H9 (cell line): ENCODE measurements around the gene CEP85L. TPM values are rescaled to one million over a fixed set of nuclear protein-coding genes. Genes with fewer than 3 reads are reported as not detected.

Experiments
- DNase-seq: peaks from one replicate; pipeline ENCODE4 v3.0.0-alpha.2; 2017
- H2AFZ ChIP-seq: one replicate; pipeline ENCODE4 v1.6.1; 2013; ENCODE audit warnings: mild to moderate bottlenecking, low read length, control low read depth, moderate library complexity
- H2AK5ac ChIP-seq: 2 replicates; pipeline ENCODE4 v1.6.1; 2013; ENCODE audit warnings: low read length, control low read depth, mixed read lengths; ENCODE audit not compliant: insufficient read length
- H2BK120ac ChIP-seq: one replicate; pipeline ENCODE4 v1.6.1; 2013; ENCODE audit warnings: low read depth, mild to moderate bottlenecking, low read length, control low read depth, inconsistent platforms; ENCODE audit not compliant: poor library complexity, severe bottlenecking
- H2BK12ac ChIP-seq: 2 replicates; pipeline ENCODE4 v1.6.1; 2013; ENCODE audit warnings: low read length, control low read depth, mixed read lengths, low read depth; ENCODE audit not compliant: insufficient read length
- H2BK15ac ChIP-seq: 2 replicates; pipeline ENCODE4 v1.6.1; 2013; ENCODE audit warnings: low read depth, low read length, control low read depth
- H2BK20ac ChIP-seq: one replicate; pipeline ENCODE4 v1.6.1; 2013; ENCODE audit warnings: low read depth, mild to moderate bottlenecking, low read length, control low read depth, inconsistent platforms; ENCODE audit not compliant: poor library complexity, severe bottlenecking
- H2BK5ac ChIP-seq: 2 replicates; pipeline ENCODE4 v1.6.1; 2013; ENCODE audit warnings: low read length, control low read depth, mixed read lengths; ENCODE audit not compliant: insufficient read length
- H3K14ac ChIP-seq: 2 replicates; pipeline ENCODE4 v1.6.1; 2013; ENCODE audit warnings: low read length, control low read depth; ENCODE audit not compliant: insufficient read depth
- H3K18ac ChIP-seq: 2 replicates; pipeline ENCODE4 v1.6.1; 2013; ENCODE audit warnings: low read depth, mild to moderate bottlenecking, mixed read lengths, low read length, control low read depth; ENCODE audit not compliant: insufficient read length
- H3K23ac ChIP-seq: 2 replicates; pipeline ENCODE4 v1.6.1; 2013; ENCODE audit warnings: low read length, control low read depth, mixed read lengths, low read depth; ENCODE audit not compliant: insufficient read length
- H3K23me2 ChIP-seq: 2 replicates; pipeline ENCODE4 v1.6.1; 2013; ENCODE audit warnings: low read depth, mild to moderate bottlenecking, mixed read lengths, low read length, control low read depth; ENCODE audit not compliant: insufficient read length, poor library complexity, severe bottlenecking
- H3K27ac ChIP-seq: 2 replicates; pipeline ENCODE4 v1.5.1; 2013; ENCODE audit warnings: low read length, control low read depth, mixed read lengths, low read depth; ENCODE audit not compliant: insufficient read length
- H3K27me3 ChIP-seq: 2 replicates; pipeline ENCODE4 v1.6.1; 2013; ENCODE audit warnings: low read length, control low read depth, inconsistent platforms; ENCODE audit not compliant: insufficient read depth
- H3K4ac ChIP-seq: 2 replicates; pipeline ENCODE4 v1.6.1; 2013; ENCODE audit warnings: low read depth, mild to moderate bottlenecking, control low read depth, inconsistent platforms, low read length, moderate library complexity
- H3K4me1 ChIP-seq: 2 replicates; pipeline ENCODE4 v1.6.1; 2013; ENCODE audit warnings: low read length, control low read depth, inconsistent platforms; ENCODE audit not compliant: insufficient read depth
- H3K4me2 ChIP-seq: 2 replicates; pipeline ENCODE4 v1.6.1; 2013; ENCODE audit warnings: low read length, control low read depth, mixed read lengths; ENCODE audit not compliant: insufficient read length, insufficient read depth
- H3K56ac ChIP-seq: 2 replicates; pipeline ENCODE4 v1.6.1; 2013; ENCODE audit warnings: low read depth, mild to moderate bottlenecking, mixed read lengths, low read length, control low read depth; ENCODE audit not compliant: insufficient read length
- H3K79me1 ChIP-seq: 2 replicates; pipeline ENCODE4 v1.6.1; 2013; ENCODE audit warnings: low read depth, mild to moderate bottlenecking, moderate library complexity, low read length, control low read depth, inconsistent platforms; ENCODE audit not compliant: insufficient read depth, poor library complexity, severe bottlenecking
- H3K79me2 ChIP-seq: 2 replicates; pipeline ENCODE4 v1.6.1; 2013; ENCODE audit warnings: low read length, control low read depth, inconsistent platforms; ENCODE audit not compliant: insufficient read depth
- H3K9ac ChIP-seq: 2 replicates; pipeline ENCODE4 v1.6.1; 2013; ENCODE audit warnings: low read length, control low read depth, mixed read lengths; ENCODE audit not compliant: insufficient read length; ENCODE audit errors: extremely low read depth
- H3K9me3 ChIP-seq: one replicate; pipeline ENCODE4 v1.6.1; 2013; ENCODE audit warnings: low read depth, low read length, inconsistent platforms; ENCODE audit not compliant: control insufficient read depth
- H3T11ph ChIP-seq: one replicate; pipeline ENCODE4 v1.6.1; 2013; ENCODE audit warnings: mild to moderate bottlenecking, low read length, control low read depth, inconsistent platforms
- H4K20me1 ChIP-seq: one replicate; pipeline ENCODE4 v1.6.1; 2013; ENCODE audit not compliant: control insufficient read depth, insufficient read length, insufficient read depth
- H4K5ac ChIP-seq: 2 replicates; pipeline ENCODE4 v1.6.1; 2013; ENCODE audit warnings: low read depth, mild to moderate bottlenecking, mixed read lengths, low read length, control low read depth; ENCODE audit not compliant: insufficient read length
- H4K8ac ChIP-seq: replicated peaks from 2 replicates; pipeline ENCODE4 v1.6.1; 2013; ENCODE audit warnings: low read length, control low read depth, mixed read lengths, low read depth; ENCODE audit not compliant: insufficient read length
- H4K91ac ChIP-seq: 2 replicates; pipeline ENCODE4 v1.6.1; 2013; ENCODE audit warnings: low read depth, mild to moderate bottlenecking, moderate library complexity, mixed read lengths, low read length, control low read depth; ENCODE audit not compliant: insufficient read length
- H3K27ac Mint-ChIP-seq, 3 experiments: 2 replicates in 2 of 3; 3 replicates in 1 of 3; pipeline ENCODE4 v1.8.0; 2020 to 2021; ENCODE audit warnings: mixed read lengths in 3 of 3, mild to moderate bottlenecking in 1 of 3, moderate library complexity in 1 of 3
- H3K27me3 Mint-ChIP-seq: 2 replicates; pipeline ENCODE4 v1.8.0; 2021; ENCODE audit warnings: low read depth, mild to moderate bottlenecking, moderate library complexity, mixed read lengths
- H3K36me3 Mint-ChIP-seq, 3 experiments: 2 replicates in 2 of 3; 3 replicates in 1 of 3; pipeline ENCODE4 v1.8.0; 2020 to 2021; ENCODE audit warnings: low read depth in 3 of 3, mixed read lengths in 3 of 3; ENCODE audit not compliant: insufficient read depth in 1 of 3
- H3K4me1 Mint-ChIP-seq, 2 experiments: 2 replicates each; pipeline ENCODE4 v1.8.0; 2020; ENCODE audit warnings: mixed read lengths in 2 of 2
- H3K4me3 Mint-ChIP-seq, 2 experiments: 2 replicates in 1 of 2; 3 replicates in 1 of 2; pipeline ENCODE4 v1.8.0; 2020 to 2021; ENCODE audit warnings: mild to moderate bottlenecking in 2 of 2, mixed read lengths in 2 of 2, moderate library complexity in 1 of 2
- H3K9me3 Mint-ChIP-seq, 2 experiments: 2 replicates in 1 of 2; 3 replicates in 1 of 2; pipeline ENCODE4 v1.8.0; 2020; ENCODE audit warnings: mild to moderate bottlenecking in 2 of 2, mixed read lengths in 2 of 2, moderate library complexity in 1 of 2
- WGBS: extraction: QIAGEN DNeasy Blood & Tissue Kit; methylation state at CpG from one replicate; pipeline ENCODE4 v1.1.7; 2013; ENCODE audit warnings: missing lambda C conversion rate, low lambda C conversion rate, mixed read lengths; ENCODE audit not compliant: insufficient read length; ENCODE audit errors: extremely low coverage; 5-methylcytosine and 5-hydroxymethylcytosine counted together
- total RNA-seq: library from RNA; stranded (reverse); gene quantifications from 2 replicates; pipeline ENCODE4 v1.2.1, GENCODE V29; 2021
- TF ChIP-seq, protein P1 (sequence below): fragments of 200-600 bp; sonication (generic); conservative IDR thresholded peaks from 3 replicates; pipeline ENCODE4 v1.8.0; 2021; ENCODE audit warnings: antibody characterized with exemption, mild to moderate bottlenecking

Gene CEP85L
- total RNA-seq, 1 experiment from 2014 or later: 3.8 TPM

GRCh38 chr6:118456982-118457381, 194.4 kb downstream of the CEP85L start:
- H3K23me2 ChIP-seq: no peaks in the 10 kb centered on the region
- H3K79me1 ChIP-seq: no peaks in the 10 kb centered on the region
- no peak overlapping the region for H3K27ac ChIP-seq
- Mint-ChIP-seq H3K4me1 (no peaks in the 10 kb centered on the region), H3K36me3 (peaks cover 2 to 16% (median 14%) of the 10 kb centered on the region in 3 experiments; a peak in 6 of 7 replicates), H3K27ac (no peak overlapping the region), H3K27me3 (peaks cover 2% of the 10 kb centered on the region; the same call in 1 of the 2 replicates), H3K4me3 (no peak overlapping the region), H3K9me3 (peaks cover 15 to 18% of the 10 kb centered on the region in 2 experiments)
- no peak overlapping the region for H4K8ac ChIP-seq
- H2BK5ac ChIP-seq: no peak overlapping the region
- TF ChIP-seq, protein P1, sequence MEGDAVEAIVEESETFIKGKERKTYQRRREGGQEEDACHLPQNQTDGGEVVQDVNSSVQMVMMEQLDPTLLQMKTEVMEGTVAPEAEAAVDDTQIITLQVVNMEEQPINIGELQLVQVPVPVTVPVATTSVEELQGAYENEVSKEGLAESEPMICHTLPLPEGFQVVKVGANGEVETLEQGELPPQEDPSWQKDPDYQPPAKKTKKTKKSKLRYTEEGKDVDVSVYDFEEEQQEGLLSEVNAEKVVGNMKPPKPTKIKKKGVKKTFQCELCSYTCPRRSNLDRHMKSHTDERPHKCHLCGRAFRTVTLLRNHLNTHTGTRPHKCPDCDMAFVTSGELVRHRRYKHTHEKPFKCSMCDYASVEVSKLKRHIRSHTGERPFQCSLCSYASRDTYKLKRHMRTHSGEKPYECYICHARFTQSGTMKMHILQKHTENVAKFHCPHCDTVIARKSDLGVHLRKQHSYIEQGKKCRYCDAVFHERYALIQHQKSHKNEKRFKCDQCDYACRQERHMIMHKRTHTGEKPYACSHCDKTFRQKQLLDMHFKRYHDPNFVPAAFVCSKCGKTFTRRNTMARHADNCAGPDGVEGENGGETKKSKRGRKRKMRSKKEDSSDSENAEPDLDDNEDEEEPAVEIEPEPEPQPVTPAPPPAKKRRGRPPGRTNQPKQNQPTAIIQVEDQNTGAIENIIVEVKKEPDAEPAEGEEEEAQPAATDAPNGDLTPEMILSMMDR: no peak
- no peak overlapping the region for H3K18ac ChIP-seq
- no peaks in the 10 kb centered on the region for H3K27me3 ChIP-seq
- WGBS: no CpG with 5 or more reads among the region's 1 CpG
- H2AFZ ChIP-seq: no peak overlapping the region
- no peak overlapping the region for H3K4ac ChIP-seq
- no peak overlapping the region for H3T11ph ChIP-seq
- no peak overlapping the region for H3K4me2 ChIP-seq
- no peak overlapping the region for H2BK15ac ChIP-seq
- no peaks in the 10 kb centered on the region for H4K20me1 ChIP-seq
- no peak overlapping the region for H3K56ac ChIP-seq
- no peak overlapping the region for H3K23ac ChIP-seq
- no peak overlapping the region for H3K14ac ChIP-seq
- DNase-seq: no peak
- no peaks in the 10 kb centered on the region for H3K79me2 ChIP-seq
- H2BK20ac ChIP-seq: no peak overlapping the region
- H3K4me1 ChIP-seq: no peaks in the 10 kb centered on the region
- peaks cover 17% of the 10 kb centered on the region for H3K9me3 ChIP-seq
- H2BK120ac ChIP-seq: no peak overlapping the region
- no peak overlapping the region for H2BK12ac ChIP-seq
- H4K5ac ChIP-seq: no peak overlapping the region
- no peak overlapping the region for H3K9ac ChIP-seq
- no peak overlapping the region for H4K91ac ChIP-seq
- no peak overlapping the region for H2AK5ac ChIP-seq
